Effector memory CD8-positive, alpha-beta T cell (primary cell): ENCODE measurements around the gene ROR1.

ENCODE experiments used
- ATAC-seq: fragments of 150-1000 bp; cut with Tn5 transposase; replicated peaks from 2 replicates; pipeline ENCODE4 v1.10.0; 2021; ENCODE audit warnings: mild to moderate bottlenecking, moderate library complexity
- DNase-seq, 3 experiments: peaks; one replicate each; pipeline ENCODE4 v3.0.0; 2021
- H3K27ac Mint-ChIP-seq, 2 donors: one replicate each; pipeline ENCODE4 v1.8.0; 2022; ENCODE audit warnings: mild to moderate bottlenecking in 2 of 2, mixed read lengths in 2 of 2, moderate library complexity in 2 of 2
- H3K27me3 Mint-ChIP-seq, 2 donors: one replicate each; pipeline ENCODE4 v1.8.0; 2022; ENCODE audit warnings: mixed read lengths in 2 of 2
- H3K36me3 Mint-ChIP-seq: one replicate; pipeline ENCODE4 v1.8.0; 2022; ENCODE audit warnings: mild to moderate bottlenecking, moderate library complexity, mixed read lengths; ENCODE audit not compliant: insufficient read depth
- H3K4me1 Mint-ChIP-seq, 2 donors: one replicate each; pipeline ENCODE4 v1.8.0; 2022; ENCODE audit warnings: low read depth in 2 of 2, mixed read lengths in 2 of 2
- H3K4me3 Mint-ChIP-seq, 2 donors: one replicate each; pipeline ENCODE4 v1.8.0; 2022; ENCODE audit warnings: mild to moderate bottlenecking in 2 of 2, mixed read lengths in 2 of 2, moderate library complexity in 2 of 2
- H3K9me3 Mint-ChIP-seq, 2 donors: one replicate each; pipeline ENCODE4 v1.8.0; 2022; ENCODE audit warnings: mixed read lengths in 2 of 2

The ROR1 gene

DNA sequence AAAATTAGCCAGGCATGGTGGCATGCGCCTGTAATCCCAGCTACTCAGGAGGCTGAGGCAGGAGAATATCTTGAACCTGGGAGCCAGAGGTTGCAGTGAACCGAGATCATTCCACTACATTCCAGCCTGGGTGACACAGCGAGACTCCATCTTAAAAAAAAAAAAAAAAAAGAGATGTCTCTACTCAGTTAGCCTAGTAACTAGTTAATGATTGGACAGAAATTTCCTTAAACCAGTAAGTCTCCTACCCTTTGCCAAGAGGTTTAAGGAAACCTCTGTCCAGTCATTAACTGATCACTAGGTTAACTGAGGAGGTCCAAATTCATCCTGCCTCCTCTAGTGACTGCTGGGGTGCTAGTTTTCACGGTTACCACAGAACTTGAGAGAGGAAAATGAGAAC is 285.7 kb downstream of the ROR1 start:
- no peak overlapping the region for H3K27ac Mint-ChIP-seq

GRCh38 chr1:64060611-64061302 is 286.9 kb downstream of the ROR1 start:
- Mint-ChIP-seq H3K27ac (no peak overlapping the region), H3K4me1 (no peaks in the 10 kb centered on the region), H3K36me3 (no peaks in the 10 kb centered on the region), H3K4me3 (no peak overlapping the region), H3K9me3 (peaks cover 0 to 1% of the 10 kb centered on the region in 2 donors), H3K27me3 (peaks cover 12 to 28% of the 10 kb centered on the region in 2 donors)
- no peak for DNase-seq
- no peak for ATAC-seq

More for the DNA sequence above, 285.7 kb downstream of the ROR1 start:
- H3K4me3 Mint-ChIP-seq = no peak overlapping the region
- H3K9me3 Mint-ChIP-seq = peaks cover 0 to 1% of the 10 kb centered on the region in 2 donors
- no peaks in the 10 kb centered on the region for H3K4me1 Mint-ChIP-seq
- H3K27me3 Mint-ChIP-seq = peaks cover 18 to 27% of the 10 kb centered on the region in 2 donors
- no peaks in the 10 kb centered on the region for H3K36me3 Mint-ChIP-seq
- ATAC-seq (no peak), DNase-seq (no peak)

GRCh38 chr1:64061430-64062104 is 287.8 kb downstream of the ROR1 start:
- no peak overlapping the region for H3K27ac Mint-ChIP-seq
- ATAC-seq (no peak), DNase-seq (no peak)
- peaks cover 0 to 1% of the 10 kb centered on the region in 2 donors for H3K9me3 Mint-ChIP-seq
- H3K4me3 Mint-ChIP-seq = no peak overlapping the region
- H3K36me3 Mint-ChIP-seq = no peaks in the 10 kb centered on the region
- H3K27me3 Mint-ChIP-seq = peaks cover 12 to 28% of the 10 kb centered on the region in 2 donors
- H3K4me1 Mint-ChIP-seq = no peaks in the 10 kb centered on the region

GRCh38 chr1:64062529-64062928 is 288.7 kb downstream of the ROR1 start:
- ATAC-seq = no peak
- no peak for DNase-seq
- no peaks in the 10 kb centered on the region for H3K4me1 Mint-ChIP-seq
- no peak overlapping the region for H3K4me3 Mint-ChIP-seq
- H3K27ac Mint-ChIP-seq = no peak overlapping the region
- H3K27me3 Mint-ChIP-seq = peaks cover 12 to 28% of the 10 kb centered on the region in 2 donors
- peaks cover 0 to 1% of the 10 kb centered on the region in 2 donors for H3K9me3 Mint-ChIP-seq
- H3K36me3 Mint-ChIP-seq = no peaks in the 10 kb centered on the region

DNA sequence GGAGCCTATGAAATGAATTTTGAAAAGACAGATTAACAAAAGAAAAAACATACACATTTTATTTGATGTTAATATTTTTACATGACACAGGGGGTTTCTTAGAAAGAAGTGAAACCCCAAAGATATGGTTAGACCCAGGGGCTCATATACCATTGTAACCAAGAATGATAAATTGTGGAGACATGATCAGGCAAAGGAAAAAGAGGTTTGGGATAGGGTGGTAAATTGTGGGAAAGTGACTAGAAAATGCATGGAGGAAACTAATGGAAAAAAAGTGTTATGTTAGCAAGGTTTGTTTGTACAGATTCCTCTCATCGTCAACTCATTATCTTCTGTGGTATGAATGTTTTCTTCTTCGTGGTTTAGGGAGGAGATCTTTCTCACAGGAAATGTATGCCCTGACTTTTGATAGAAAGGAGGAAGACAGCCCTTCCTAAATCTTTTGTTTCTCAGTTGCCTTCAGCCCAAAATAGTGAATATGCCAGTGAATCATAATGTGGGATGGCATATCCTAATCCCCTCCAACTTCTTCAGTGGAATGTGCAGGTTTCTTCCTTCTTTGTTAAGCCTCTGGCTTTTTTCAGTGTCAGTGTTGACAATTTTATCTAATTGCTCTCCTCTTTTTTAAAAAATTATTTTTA is 289.2 kb downstream of the ROR1 start:
- H3K4me3 Mint-ChIP-seq = no peak overlapping the region
- peaks cover 0 to 1% of the 10 kb centered on the region in 2 donors for H3K9me3 Mint-ChIP-seq
- no peak for ATAC-seq
- no peak for DNase-seq
- no peaks in the 10 kb centered on the region for H3K4me1 Mint-ChIP-seq
- peaks cover 12 to 28% of the 10 kb centered on the region in 2 donors for H3K27me3 Mint-ChIP-seq
- H3K27ac Mint-ChIP-seq = no peak overlapping the region
- H3K36me3 Mint-ChIP-seq = no peaks in the 10 kb centered on the region

- DNase-seq (no peak), ATAC-seq (no peak)
- Mint-ChIP-seq H3K4me3 (no peak overlapping the region), H3K36me3 (no peaks in the 10 kb centered on the region), H3K9me3 (peaks cover under 1 to 1% of the 10 kb centered on the region in 2 donors), H3K4me1 (no peaks in the 10 kb centered on the region), H3K27me3 (peaks cover 12 to 24% of the 10 kb centered on the region in 2 donors), H3K27ac (no peak overlapping the region)
Observed at GRCh38 chr1:64065571-64065970, 291.8 kb downstream of the ROR1 start.

GRCh38 chr1:64072089-64072793 is 298.4 kb downstream of the ROR1 start:
- H3K4me1 Mint-ChIP-seq = no peaks in the 10 kb centered on the region
- ATAC-seq = no peak
- H3K36me3 Mint-ChIP-seq = no peaks in the 10 kb centered on the region
- DNase-seq = no peak
- no peak overlapping the region for H3K27ac Mint-ChIP-seq
- H3K27me3 Mint-ChIP-seq = peaks cover 6 to 23% of the 10 kb centered on the region in 2 donors
- no peak overlapping the region for H3K4me3 Mint-ChIP-seq
- peaks cover 0 to 7% of the 10 kb centered on the region in 2 donors for H3K9me3 Mint-ChIP-seq

- peaks cover 6 to 23% of the 10 kb centered on the region in 2 donors for H3K27me3 Mint-ChIP-seq
- H3K36me3 Mint-ChIP-seq = no peaks in the 10 kb centered on the region
- H3K4me1 Mint-ChIP-seq = no peaks in the 10 kb centered on the region
- no peak overlapping the region for H3K4me3 Mint-ChIP-seq
- ATAC-seq (no peak), DNase-seq (no peak)
- H3K9me3 Mint-ChIP-seq = peaks cover 0 to 7% of the 10 kb centered on the region in 2 donors
- no peak overlapping the region for H3K27ac Mint-ChIP-seq
Observed at GRCh38 chr1:64073705-64074104, 299.9 kb downstream of the ROR1 start.

DNA sequence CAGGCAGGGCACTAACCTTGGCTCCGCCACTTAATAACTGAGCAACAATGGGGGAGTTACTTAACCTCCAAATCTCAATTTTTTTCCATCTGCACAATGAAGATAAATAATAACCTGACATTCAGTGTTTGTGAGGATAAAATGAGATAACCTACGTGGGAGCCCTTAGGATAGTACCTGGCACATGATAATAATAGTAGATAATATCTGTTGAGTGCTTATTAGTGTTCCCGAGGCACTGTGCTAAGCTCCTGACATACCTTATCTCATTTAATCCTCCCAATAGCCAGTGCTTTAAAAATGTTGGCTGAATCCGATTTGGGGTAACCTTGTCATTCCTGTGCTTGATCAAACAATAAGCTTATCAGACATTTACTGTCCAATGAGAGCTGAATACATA is 300.9 kb downstream of the ROR1 start:
- Mint-ChIP-seq H3K4me1 (no peaks in the 10 kb centered on the region), H3K9me3 (peaks cover 0 to 7% of the 10 kb centered on the region in 2 donors), H3K4me3 (no peak overlapping the region), H3K27me3 (peaks cover 6 to 23% of the 10 kb centered on the region in 2 donors), H3K36me3 (no peaks in the 10 kb centered on the region), H3K27ac (no peak overlapping the region)
- DNase-seq (no peak), ATAC-seq (no peak)

GRCh38 chr1:64077281-64077940 is 303.6 kb downstream of the ROR1 start:
- ATAC-seq = no peak
- Mint-ChIP-seq H3K4me3 (no peak overlapping the region), H3K27me3 (peaks cover 0 to 10% of the 10 kb centered on the region in 2 donors), H3K27ac (no peak overlapping the region), H3K4me1 (no peaks in the 10 kb centered on the region), H3K36me3 (no peaks in the 10 kb centered on the region), H3K9me3 (no peaks in the 10 kb centered on the region)
- no peak for DNase-seq

DNA sequence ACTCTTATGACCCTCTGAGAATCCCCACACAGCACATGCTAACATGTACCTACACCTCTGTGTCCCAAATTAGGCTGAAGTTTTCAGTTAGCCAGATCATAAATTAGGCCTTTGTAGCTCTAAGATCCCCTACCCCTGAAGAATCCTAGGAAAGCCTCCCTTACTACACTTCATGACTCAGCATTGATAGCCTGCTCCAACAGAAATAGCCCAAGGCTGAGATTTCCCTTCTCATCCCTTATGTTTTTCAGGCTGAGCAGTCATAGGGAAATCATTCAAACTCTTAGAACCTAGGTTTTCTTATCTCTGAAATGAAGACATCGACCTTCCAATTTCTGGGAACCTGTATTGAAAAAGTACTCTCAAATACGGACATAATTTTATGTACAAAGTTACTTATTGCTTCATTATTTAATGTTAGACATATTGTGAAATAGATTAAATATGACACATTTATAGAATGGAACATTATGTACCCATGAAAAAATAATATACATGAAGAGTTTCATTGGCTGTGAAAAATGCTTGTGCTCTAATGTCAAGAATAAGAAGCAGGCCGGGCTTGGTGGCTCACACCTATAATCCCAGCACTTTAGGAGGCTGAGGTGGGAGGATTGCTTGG is 307.2 kb downstream of the ROR1 start:
- DNase-seq = no peak
- ATAC-seq = no peak

GRCh38 chr1:64082459-64082858 is 308.6 kb downstream of the ROR1 start:
- Mint-ChIP-seq H3K4me1 (no peaks in the 10 kb centered on the region), H3K27me3 (no peaks in the 10 kb centered on the region), H3K9me3 (no peaks in the 10 kb centered on the region), H3K27ac (no peak overlapping the region), H3K36me3 (no peaks in the 10 kb centered on the region), H3K4me3 (no peak overlapping the region)
- ATAC-seq (no peak), DNase-seq (no peak)

More for the DNA sequence above, 307.2 kb downstream of the ROR1 start:
- Mint-ChIP-seq H3K9me3 (no peaks in the 10 kb centered on the region), H3K27me3 (no peaks in the 10 kb centered on the region), H3K36me3 (no peaks in the 10 kb centered on the region), H3K4me1 (no peaks in the 10 kb centered on the region), H3K4me3 (no peak overlapping the region), H3K27ac (no peak overlapping the region)
